ENCODE results near the gene SPDEF. TPM values are rescaled to one million over a fixed set of nuclear protein-coding genes. Genes with fewer than 3 reads are reported as not detected.

Gene SPDEF
- polyA plus RNA-seq, 1 donor (not counting 4 experiments of a cell fraction or from before 2014, with no cell fraction given), result 0.03 TPM

- FAIRE-seq, result no peak
- dilution Hi-C loops (cut with MboI; ENCODE audit: extremely low pct_ligation_motif_present, low sequenced_read_pairs), result no loop called here
- H3K27ac ChIP-seq (ENCODE audit: control insufficient read depth, insufficient read depth, low read length), result no peak overlapping the region
These were observed 27.0 kb downstream of the SPDEF start for GRCh38 chr6:34528996-34529664.

GRCh38 chr6:34527751-34528670 lies 28.1 kb downstream of the SPDEF start:
- no peak overlapping the region for H3K9ac ChIP-seq (ENCODE audit: control insufficient read depth, extremely low read depth, insufficient read depth, low read length)
- no peaks in the 10 kb centered on the region for H3K9me3 ChIP-seq (ENCODE audit: control insufficient read depth, low read depth, low read length)
- no peaks in the 10 kb centered on the region for H3K79me2 ChIP-seq (ENCODE audit: control insufficient read depth, insufficient read depth, low read length)
- dilution Hi-C loops (cut with MboI; ENCODE audit: extremely low pct_ligation_motif_present, low sequenced_read_pairs), result no loop called here
- no peak overlapping the region for H2AFZ ChIP-seq (ENCODE audit: control insufficient read depth, low read length)
- no peak overlapping the region for H3K4me3 ChIP-seq (ENCODE audit: control insufficient read depth in 2 of 3, extremely low read depth in 1 of 3, insufficient read depth in 2 of 3, low read depth in 1 of 3, low read length in 3 of 3)
- no peak for FAIRE-seq
- H3K4me2 ChIP-seq (ENCODE audit: control insufficient read depth, extremely low read depth, insufficient read depth, low read depth, low read length), result no peak overlapping the region
- DNase-seq (ENCODE audit: low read depth, low spot score), result no peak
- H3K36me3 ChIP-seq (ENCODE audit: control insufficient read depth in 2 of 2, extremely low read depth in 1 of 2, insufficient read depth in 2 of 2, low read length in 2 of 2), result no peaks in the 10 kb centered on the region
- H4K20me1 ChIP-seq (ENCODE audit: control insufficient read depth, extremely low read depth, insufficient read depth, low read length), result no peaks in the 10 kb centered on the region
- no peaks in the 10 kb centered on the region for H3K27me3 ChIP-seq (ENCODE audit: control insufficient read depth, extremely low read depth, insufficient read depth, low read length)
- H3K27ac ChIP-seq (ENCODE audit: control insufficient read depth, insufficient read depth, low read length), result no peak overlapping the region
- H3K9me1 ChIP-seq (ENCODE audit: control insufficient read depth, extremely low read depth, insufficient read depth, low read length), result no peaks in the 10 kb centered on the region
- TF ChIP-seq CTCF (optimal IDR thresholded peaks at IDR 0.05 in 1 of 3, IDR thresholded peaks at IDR 0.05 in 1 of 3, conservative IDR thresholded peaks at IDR 0.05 in 1 of 3; ENCODE audit: extremely low read depth in 1 of 3, insufficient read depth in 2 of 3, low read length in 3 of 3), result no peak
- TF ChIP-seq EZH2 (IDR thresholded peaks at IDR 0.05; ENCODE audit: low read length), result no peak
- H3K4me1 ChIP-seq (ENCODE audit: control insufficient read depth, extremely low read depth, insufficient read depth, low read length), result no peaks in the 10 kb centered on the region

More at GRCh38 chr6:34528996-34529664, 27.0 kb downstream of the SPDEF start:
- Histone ChIP-seq H2AFZ (ENCODE audit: control insufficient read depth, low read length) (no peak overlapping the region), H3K27me3 (ENCODE audit: control insufficient read depth, extremely low read depth, insufficient read depth, low read length) (no peaks in the 10 kb centered on the region), H3K79me2 (ENCODE audit: control insufficient read depth, insufficient read depth, low read length) (no peaks in the 10 kb centered on the region), H3K9me1 (ENCODE audit: control insufficient read depth, extremely low read depth, insufficient read depth, low read length) (no peaks in the 10 kb centered on the region), H3K4me2 (ENCODE audit: control insufficient read depth, extremely low read depth, insufficient read depth, low read depth, low read length) (no peak overlapping the region), H3K4me3 (ENCODE audit: control insufficient read depth in 2 of 3, extremely low read depth in 1 of 3, insufficient read depth in 2 of 3, low read depth in 1 of 3, low read length in 3 of 3) (no peak overlapping the region), H3K9ac (ENCODE audit: control insufficient read depth, extremely low read depth, insufficient read depth, low read length) (no peak overlapping the region), H3K36me3 (ENCODE audit: control insufficient read depth in 2 of 2, extremely low read depth in 1 of 2, insufficient read depth in 2 of 2, low read length in 2 of 2) (no peaks in the 10 kb centered on the region), H4K20me1 (ENCODE audit: control insufficient read depth, extremely low read depth, insufficient read depth, low read length) (no peaks in the 10 kb centered on the region), H3K9me3 (ENCODE audit: control insufficient read depth, low read depth, low read length) (no peaks in the 10 kb centered on the region), H3K4me1 (ENCODE audit: control insufficient read depth, extremely low read depth, insufficient read depth, low read length) (no peaks in the 10 kb centered on the region)
- no peak for DNase-seq (ENCODE audit: low read depth, low spot score)
- no peak for TF ChIP-seq EZH2 (IDR thresholded peaks at IDR 0.05; ENCODE audit: low read length)
- TF ChIP-seq CTCF (optimal IDR thresholded peaks at IDR 0.05 in 1 of 3, IDR thresholded peaks at IDR 0.05 in 1 of 3, conservative IDR thresholded peaks at IDR 0.05 in 1 of 3; ENCODE audit: extremely low read depth in 1 of 3, insufficient read depth in 2 of 3, low read length in 3 of 3), result no peak
